Esophagus squamous epithelium (tissue), 4 donors: ENCODE results near the gene GSTO2.

Experiments used
- POLR2A ChIP-seq, 4 donors: fragments of 450-650 bp; IDR thresholded peaks; one replicate each; pipeline ENCODE4 v1.6.1; 2017; ENCODE audit warnings: antibody characterized with exemption in 4 of 4, mild to moderate bottlenecking in 4 of 4, moderate library complexity in 3 of 4
- TF ChIP-seq, protein P1 (sequence below), 6 experiments: fragments of 450-650 bp in 4 of 6; fragments of 200-600 bp in 2 of 6; sonication (generic) in 2 of 6; IDR thresholded peaks; one replicate each; pipeline ENCODE4 v1.5.1; 2016 to 2019; ENCODE audit warnings: antibody characterized with exemption in 6 of 6, mild to moderate bottlenecking in 4 of 6, moderate library complexity in 4 of 6

DNA sequence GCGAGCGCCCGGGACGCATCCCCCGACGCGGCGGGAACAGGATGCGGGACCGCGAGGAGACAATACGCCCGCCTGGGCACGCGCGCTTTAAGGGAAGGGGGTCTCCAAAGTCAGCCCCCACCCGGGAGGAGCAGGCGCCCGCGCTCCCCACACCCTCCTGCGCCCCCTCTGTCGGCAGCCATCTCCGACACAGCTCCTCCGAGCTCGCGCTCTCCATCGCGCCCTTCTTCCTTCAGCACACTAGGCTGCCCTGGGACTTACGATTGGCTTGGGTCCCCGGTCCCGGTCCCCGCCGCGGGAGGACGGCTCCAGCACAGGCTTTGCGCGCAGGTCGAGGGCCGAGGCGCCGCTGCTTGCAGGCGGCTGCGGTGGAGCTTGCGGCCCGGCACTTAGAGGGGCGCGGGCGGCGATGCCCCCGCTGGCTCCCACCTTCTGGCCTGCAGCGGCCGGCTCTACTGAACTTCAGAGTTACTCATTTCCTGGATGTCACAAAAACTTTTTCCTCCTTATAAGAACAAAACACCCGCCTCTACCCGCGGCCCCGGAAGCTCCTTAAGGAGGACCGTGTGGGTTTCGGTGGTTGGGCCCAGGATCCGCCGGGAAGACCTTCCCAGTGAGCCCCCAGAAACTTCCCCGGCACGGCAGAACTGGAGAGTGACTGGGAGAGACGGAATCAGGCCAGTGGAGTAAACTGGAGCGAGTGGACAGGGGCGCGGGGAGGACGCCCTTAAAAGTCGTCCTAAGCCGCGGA, 69.2 kb downstream of the GSTO2 start, which contains the start of gene ITPRIP:
- TF ChIP-seq, protein P1, sequence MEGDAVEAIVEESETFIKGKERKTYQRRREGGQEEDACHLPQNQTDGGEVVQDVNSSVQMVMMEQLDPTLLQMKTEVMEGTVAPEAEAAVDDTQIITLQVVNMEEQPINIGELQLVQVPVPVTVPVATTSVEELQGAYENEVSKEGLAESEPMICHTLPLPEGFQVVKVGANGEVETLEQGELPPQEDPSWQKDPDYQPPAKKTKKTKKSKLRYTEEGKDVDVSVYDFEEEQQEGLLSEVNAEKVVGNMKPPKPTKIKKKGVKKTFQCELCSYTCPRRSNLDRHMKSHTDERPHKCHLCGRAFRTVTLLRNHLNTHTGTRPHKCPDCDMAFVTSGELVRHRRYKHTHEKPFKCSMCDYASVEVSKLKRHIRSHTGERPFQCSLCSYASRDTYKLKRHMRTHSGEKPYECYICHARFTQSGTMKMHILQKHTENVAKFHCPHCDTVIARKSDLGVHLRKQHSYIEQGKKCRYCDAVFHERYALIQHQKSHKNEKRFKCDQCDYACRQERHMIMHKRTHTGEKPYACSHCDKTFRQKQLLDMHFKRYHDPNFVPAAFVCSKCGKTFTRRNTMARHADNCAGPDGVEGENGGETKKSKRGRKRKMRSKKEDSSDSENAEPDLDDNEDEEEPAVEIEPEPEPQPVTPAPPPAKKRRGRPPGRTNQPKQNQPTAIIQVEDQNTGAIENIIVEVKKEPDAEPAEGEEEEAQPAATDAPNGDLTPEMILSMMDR (IDR thresholded peaks at IDR 0.05), result peak in 1 of 6 experiments; percentile 8
- TF ChIP-seq POLR2A (IDR thresholded peaks at IDR 0.05), result peak in 3 of 4 donors; percentile 79 to 98 (median 97)
